Body of pancreas (tissue), 4 donors: ENCODE results near the gene LDLRAD3. TPM values are rescaled to one million over a fixed set of nuclear protein-coding genes. Genes with fewer than 3 reads are reported as not detected.
A peak's percentile ranks its signal among the peaks of the same experiment; 100 is the strongest.

Source experiments
- ATAC-seq: fragments of 150-250 bp; one replicate; pipeline ENCODE4 v1.9.1; 2016
- DNase-seq, 4 donors: peaks; one replicate each; pipeline ENCODE4 v3.0.0-alpha.2; 2019
- H3K27ac ChIP-seq, 4 donors: fragments of 200-600 bp; sonication (generic); 1 replicate in 3 of 4; 2 replicates in 1 of 4; pipeline versions ENCODE4 v1.5.1 to v1.6.1; 2016 to 2019; ENCODE audit warnings: mild to moderate bottlenecking in 1 of 4, mixed read lengths in 1 of 4, moderate library complexity in 1 of 4
- H3K27me3 ChIP-seq, 2 donors: fragments of 200-600 bp; sonication (generic); one replicate each; pipeline ENCODE4 v1.6.0; 2016; ENCODE audit warnings: mild to moderate bottlenecking in 1 of 2
- H3K36me3 ChIP-seq, 2 donors: fragments of 200-600 bp; sonication (generic); replicated peaks in 1 of 2; 2 replicates each; pipeline ENCODE4 v1.5.1; 2016; ENCODE audit warnings: low read depth in 2 of 2; ENCODE audit not compliant: insufficient read depth in 1 of 2
- H3K4me1 ChIP-seq: fragments of 200-600 bp; sonication (generic); one replicate; pipeline ENCODE4 v1.6.0; 2016
- H3K4me3 ChIP-seq, 2 donors: fragments of 200-600 bp; sonication (generic); 1 replicate in 1 of 2; 2 replicates in 1 of 2; pipeline ENCODE4 v1.5.1; 2016 to 2019
- H3K9me3 ChIP-seq, 3 donors: fragments of 200-600 bp; sonication (generic); 1 replicate in 2 of 3; 2 replicates in 1 of 3; pipeline ENCODE4 v1.5.1; 2016
- POLR2A ChIP-seq, 3 donors: fragments of 450-650 bp; IDR thresholded peaks; one replicate each; pipeline ENCODE4 v1.6.1; 2016; ENCODE audit warnings: antibody characterized with exemption in 3 of 3, mild to moderate bottlenecking in 2 of 3
- WGBS, 2 donors: methylation state at CpG; one replicate each; pipeline ENCODE4 v1.1.5; 2017; 5-methylcytosine and 5-hydroxymethylcytosine counted together
- intact Hi-C: fragments of 100-400 bp; cut with DNase I; formaldehyde crosslinking; loops from one replicate; pipeline ENCODE4 v1.15.1; 2023
- total RNA-seq, 2 donors: library from RNA; depleted of rRNA; stranded (reverse); fragments of >200 nt; gene quantifications; one replicate each; pipeline ENCODE4 v1.1.0, GENCODE V29; 2016
- TF ChIP-seq, protein P1 (sequence below), 7 experiments: fragments of 450-650 bp in 4 of 7; fragments of 200-600 bp in 3 of 7; sonication (generic) in 3 of 7; IDR thresholded peaks; one replicate each; pipeline ENCODE4 v1.5.1; 2016 to 2019; ENCODE audit warnings: antibody characterized with exemption in 7 of 7

Gene LDLRAD3
- total RNA-seq, 2 donors from 2014 or later: 5.7 to 7.9 TPM

DNA sequence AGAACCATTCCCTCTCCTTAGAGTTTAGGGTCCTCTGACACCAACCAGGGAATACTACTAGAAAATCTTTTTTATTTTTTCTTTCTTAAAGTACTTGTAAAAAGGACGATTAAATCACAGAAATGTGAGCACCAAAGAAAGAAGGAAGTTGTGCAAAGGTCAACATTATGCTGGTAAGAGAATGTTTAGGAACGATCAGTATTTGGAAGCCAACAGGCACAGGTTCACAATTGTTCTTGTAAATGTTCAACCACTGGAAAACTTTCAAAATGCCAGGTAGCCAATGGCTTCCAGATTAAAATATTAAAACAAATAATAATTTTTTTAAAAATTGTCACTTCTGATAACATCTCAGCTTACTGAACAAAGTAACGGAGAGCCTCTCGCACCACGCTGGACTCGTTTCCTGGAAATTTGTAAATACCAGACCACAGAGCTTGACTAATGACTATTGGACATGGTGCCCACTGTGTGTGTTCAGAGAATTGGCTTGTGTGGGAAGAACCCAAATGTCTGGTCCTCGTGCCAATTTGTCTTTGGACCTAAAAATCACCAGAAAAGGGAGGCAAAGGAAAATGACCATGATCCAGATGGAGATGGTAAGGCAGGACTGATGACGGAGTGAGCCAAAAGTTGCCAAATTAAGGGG, 324.6 kb downstream of the LDLRAD3 start:
- Histone ChIP-seq H3K4me1 (peaks cover 44% of the 10 kb centered on the region), H3K4me3 (no peak overlapping the region), H3K9me3 (no peaks in the 10 kb centered on the region), H3K27ac (peak overlapping the region in 3 of 4 donors; percentile 25 to 63 (median 53)), H3K36me3 (no peaks in the 10 kb centered on the region), H3K27me3 (no peaks in the 10 kb centered on the region)
- ATAC-seq: peak; percentile 40
- 16 to 21% methylated on average over 8 of the region's 8 CpGs for WGBS, 2 donors
- peak in 1 of 4 donors; percentile 38 for DNase-seq
- TF ChIP-seq, protein P1, sequence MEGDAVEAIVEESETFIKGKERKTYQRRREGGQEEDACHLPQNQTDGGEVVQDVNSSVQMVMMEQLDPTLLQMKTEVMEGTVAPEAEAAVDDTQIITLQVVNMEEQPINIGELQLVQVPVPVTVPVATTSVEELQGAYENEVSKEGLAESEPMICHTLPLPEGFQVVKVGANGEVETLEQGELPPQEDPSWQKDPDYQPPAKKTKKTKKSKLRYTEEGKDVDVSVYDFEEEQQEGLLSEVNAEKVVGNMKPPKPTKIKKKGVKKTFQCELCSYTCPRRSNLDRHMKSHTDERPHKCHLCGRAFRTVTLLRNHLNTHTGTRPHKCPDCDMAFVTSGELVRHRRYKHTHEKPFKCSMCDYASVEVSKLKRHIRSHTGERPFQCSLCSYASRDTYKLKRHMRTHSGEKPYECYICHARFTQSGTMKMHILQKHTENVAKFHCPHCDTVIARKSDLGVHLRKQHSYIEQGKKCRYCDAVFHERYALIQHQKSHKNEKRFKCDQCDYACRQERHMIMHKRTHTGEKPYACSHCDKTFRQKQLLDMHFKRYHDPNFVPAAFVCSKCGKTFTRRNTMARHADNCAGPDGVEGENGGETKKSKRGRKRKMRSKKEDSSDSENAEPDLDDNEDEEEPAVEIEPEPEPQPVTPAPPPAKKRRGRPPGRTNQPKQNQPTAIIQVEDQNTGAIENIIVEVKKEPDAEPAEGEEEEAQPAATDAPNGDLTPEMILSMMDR (IDR thresholded peaks at IDR 0.05): no peak
- no peak for TF ChIP-seq POLR2A (IDR thresholded peaks at IDR 0.05)
- intact Hi-C loops: loop anchor here (5.0 kb wide), 1 partner anchor 656 kb away; no protein-coding TSS in a partner anchor

DNA sequence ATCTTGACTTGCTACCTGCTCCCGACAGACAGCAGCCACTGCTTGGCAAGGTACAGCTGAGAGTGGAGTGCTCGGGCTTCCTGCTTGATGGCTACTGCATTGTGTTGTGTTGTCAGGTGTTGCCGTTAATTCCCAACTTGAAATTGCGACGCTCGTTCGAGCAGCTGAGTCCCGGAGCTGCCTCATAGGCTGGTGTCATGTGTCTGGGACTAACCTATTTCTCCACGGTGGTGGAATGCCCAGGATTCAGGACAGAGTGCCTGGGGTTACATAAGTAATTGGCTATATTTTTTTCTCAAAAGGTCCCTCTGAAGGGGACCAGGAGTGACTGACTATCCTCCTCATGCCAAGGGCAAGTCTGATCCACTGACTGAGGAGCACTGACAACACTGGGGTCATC, 326.8 kb downstream of the LDLRAD3 start:
- intact Hi-C loops: no loop called here
- H3K9me3 ChIP-seq: no peaks in the 10 kb centered on the region
- peak overlapping the region in 2 of 4 donors; percentile 28 to 34 for H3K27ac ChIP-seq
- no peak for TF ChIP-seq POLR2A (IDR thresholded peaks at IDR 0.05)
- no peak overlapping the region for H3K4me3 ChIP-seq
- 88 to 90% methylated on average over 9 of the region's 9 CpGs for WGBS, 2 donors
- peaks cover 42% of the 10 kb centered on the region for H3K4me1 ChIP-seq
- ATAC-seq (no peak), DNase-seq (no peak)
- H3K27me3 ChIP-seq: no peaks in the 10 kb centered on the region
- H3K36me3 ChIP-seq: peaks cover 0 to 13% of the 10 kb centered on the region in 2 donors

DNA sequence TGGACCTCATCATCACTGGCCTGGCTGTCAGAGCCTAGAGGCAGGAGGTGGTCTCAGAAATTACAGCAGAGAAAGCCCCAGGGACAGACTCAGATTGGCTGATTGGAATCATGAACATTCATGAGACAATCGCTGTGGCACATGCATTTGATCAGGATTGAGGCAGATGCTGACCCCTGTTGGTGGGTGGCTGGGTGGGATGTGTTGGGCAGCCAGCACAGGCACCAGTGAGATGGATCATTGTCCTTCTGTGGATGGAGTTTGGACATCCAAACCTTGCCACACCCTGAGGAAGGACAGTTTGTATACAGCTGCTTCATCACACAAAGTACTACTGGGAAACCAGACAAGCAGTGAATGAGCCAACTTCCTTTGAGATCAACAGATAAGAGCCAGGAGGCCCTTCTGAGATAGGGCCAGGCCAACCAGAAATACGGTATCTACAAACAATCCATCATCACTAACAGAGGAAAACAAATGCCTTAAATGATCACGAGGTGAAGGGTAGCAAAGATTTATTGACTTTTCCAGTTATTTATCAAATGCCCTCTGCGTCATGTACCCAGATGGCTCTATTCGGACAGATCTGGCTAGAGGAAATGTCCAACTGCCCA, 328.0 kb downstream of the LDLRAD3 start:
- 44 to 53% methylated on average over 5 of the region's 5 CpGs for WGBS, 2 donors
- peaks cover 31% of the 10 kb centered on the region for H3K4me1 ChIP-seq
- H3K9me3 ChIP-seq: no peaks in the 10 kb centered on the region
- DNase-seq (no peak), ATAC-seq (peak; percentile 72)
- H3K27me3 ChIP-seq: no peaks in the 10 kb centered on the region
- intact Hi-C loops: no loop called here
- H3K36me3 ChIP-seq: peaks cover 0 to 14% of the 10 kb centered on the region in 2 donors
- H3K27ac ChIP-seq: peak overlapping the region in 2 of 4 donors; percentile 28 to 34
- TF ChIP-seq, protein P1 (IDR thresholded peaks at IDR 0.05): no peak
- TF ChIP-seq POLR2A (IDR thresholded peaks at IDR 0.05): no peak
- no peak overlapping the region for H3K4me3 ChIP-seq

DNA sequence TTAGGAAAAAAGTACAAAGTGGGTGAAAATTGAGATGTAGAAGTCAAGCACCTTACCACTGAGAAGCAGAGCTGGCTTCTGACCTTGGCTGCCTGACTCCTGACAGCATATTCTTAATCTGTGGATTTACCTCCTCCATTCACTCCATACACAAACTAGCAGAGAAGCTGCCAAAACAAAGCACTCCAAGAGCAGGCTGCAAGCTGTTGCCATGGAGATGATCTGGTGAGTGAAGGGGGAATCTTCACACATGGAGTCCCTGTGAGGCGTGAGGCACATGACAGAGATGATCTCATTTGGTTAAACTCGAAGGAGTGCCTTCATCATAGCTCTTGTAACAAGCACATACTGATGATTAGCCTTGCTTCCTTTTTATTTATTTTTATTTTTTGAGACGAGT, 329.2 kb downstream of the LDLRAD3 start:
- H3K27ac ChIP-seq: no peak overlapping the region
- TF ChIP-seq, protein P1 (IDR thresholded peaks at IDR 0.05): no peak
- no peak for TF ChIP-seq POLR2A (IDR thresholded peaks at IDR 0.05)
- H3K4me1 ChIP-seq: peaks cover 19% of the 10 kb centered on the region
- H3K36me3 ChIP-seq: peaks cover 0 to 14% of the 10 kb centered on the region in 2 donors
- no peaks in the 10 kb centered on the region for H3K27me3 ChIP-seq
- DNase-seq: no peak
- H3K9me3 ChIP-seq: no peaks in the 10 kb centered on the region
- ATAC-seq: no peak
- intact Hi-C loops: no loop called here
- WGBS, 2 donors: 75 to 90% methylated on average over 3 of the region's 3 CpGs
- no peak overlapping the region for H3K4me3 ChIP-seq

DNA sequence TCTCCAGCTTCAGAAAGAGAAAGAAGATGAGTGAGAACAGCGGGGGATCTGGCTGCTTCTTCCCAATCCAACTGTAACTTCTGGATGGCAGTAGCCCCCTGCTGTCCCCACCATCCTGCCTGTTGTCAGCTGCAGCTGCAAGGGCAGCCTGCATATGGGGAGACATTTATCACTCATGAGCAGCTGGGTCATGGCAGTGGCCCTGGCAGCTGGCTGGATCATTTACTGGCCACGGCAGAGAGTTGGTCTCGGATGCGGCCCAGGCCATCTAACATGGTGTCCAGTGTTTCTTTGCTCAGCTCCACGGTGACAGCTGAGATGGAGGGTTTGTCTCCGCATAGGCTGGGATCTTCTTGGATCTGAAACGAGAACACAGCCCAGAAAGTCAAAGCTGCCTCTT, 330.6 kb downstream of the LDLRAD3 start:
- H3K27ac ChIP-seq: no peak overlapping the region
- no peaks in the 10 kb centered on the region for H3K27me3 ChIP-seq
- H3K9me3 ChIP-seq: no peaks in the 10 kb centered on the region
- H3K4me3 ChIP-seq: no peak overlapping the region
- WGBS, 2 donors: 90 to 93% methylated on average over 3 to 7 of the region's 7 CpGs
- no peak for TF ChIP-seq POLR2A (IDR thresholded peaks at IDR 0.05)
- TF ChIP-seq, protein P1 (IDR thresholded peaks at IDR 0.05): no peak
- peaks cover 9% of the 10 kb centered on the region for H3K4me1 ChIP-seq
- ATAC-seq: no peak
- H3K36me3 ChIP-seq: peaks cover 0 to 16% of the 10 kb centered on the region in 2 donors
- intact Hi-C loops: no loop called here
- no peak for DNase-seq
